Raji (cell line): ENCODE data around the gene HOXB2.
A peak's percentile ranks its signal among the peaks of the same experiment; 100 is the strongest.

Experiments used
- POLR2A ChIP-seq: IDR thresholded peaks from 2 replicates; pipeline ENCODE4 v1.6.1; 2011; ENCODE audit warnings: low read depth, low read length, control low read depth; ENCODE audit not compliant: insufficient read depth

Gene HOXB2

GRCh38 chr17:48586355-48587258, 41.7 kb upstream of the HOXB2 start:
- no peak for TF ChIP-seq POLR2A

GRCh38 chr17:48584223-48584741, 39.4 kb upstream of the HOXB2 start:
- TF ChIP-seq POLR2A: no peak

DNA sequence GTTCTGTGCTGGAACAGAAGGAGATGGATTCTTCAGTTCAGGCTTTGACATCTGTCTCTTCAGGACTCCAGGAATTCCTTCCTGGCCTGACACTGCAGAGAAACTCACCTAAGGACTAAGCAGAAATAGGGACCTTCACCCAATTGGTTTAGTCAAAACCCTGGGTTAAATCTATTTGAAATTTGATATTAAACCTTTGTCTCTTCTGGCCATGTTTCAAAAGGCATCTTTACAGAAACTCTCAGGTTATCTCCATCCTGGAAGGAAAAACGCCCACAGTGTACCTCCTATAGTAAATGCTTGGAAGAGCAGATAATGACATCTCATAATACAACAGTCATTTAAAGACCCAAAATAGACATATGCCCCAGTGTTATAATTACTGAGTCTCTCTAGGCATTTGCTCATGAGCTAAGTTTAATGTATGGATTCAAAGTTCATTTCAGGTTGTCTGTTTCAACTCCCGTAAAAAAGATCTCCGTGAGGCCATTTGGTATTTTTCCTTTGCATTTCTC, 38.9 kb upstream of the HOXB2 start:
- no peak for TF ChIP-seq POLR2A

- TF ChIP-seq POLR2A: no peak
Observed at GRCh38 chr17:48582750-48583069, 37.8 kb upstream of the HOXB2 start.

DNA sequence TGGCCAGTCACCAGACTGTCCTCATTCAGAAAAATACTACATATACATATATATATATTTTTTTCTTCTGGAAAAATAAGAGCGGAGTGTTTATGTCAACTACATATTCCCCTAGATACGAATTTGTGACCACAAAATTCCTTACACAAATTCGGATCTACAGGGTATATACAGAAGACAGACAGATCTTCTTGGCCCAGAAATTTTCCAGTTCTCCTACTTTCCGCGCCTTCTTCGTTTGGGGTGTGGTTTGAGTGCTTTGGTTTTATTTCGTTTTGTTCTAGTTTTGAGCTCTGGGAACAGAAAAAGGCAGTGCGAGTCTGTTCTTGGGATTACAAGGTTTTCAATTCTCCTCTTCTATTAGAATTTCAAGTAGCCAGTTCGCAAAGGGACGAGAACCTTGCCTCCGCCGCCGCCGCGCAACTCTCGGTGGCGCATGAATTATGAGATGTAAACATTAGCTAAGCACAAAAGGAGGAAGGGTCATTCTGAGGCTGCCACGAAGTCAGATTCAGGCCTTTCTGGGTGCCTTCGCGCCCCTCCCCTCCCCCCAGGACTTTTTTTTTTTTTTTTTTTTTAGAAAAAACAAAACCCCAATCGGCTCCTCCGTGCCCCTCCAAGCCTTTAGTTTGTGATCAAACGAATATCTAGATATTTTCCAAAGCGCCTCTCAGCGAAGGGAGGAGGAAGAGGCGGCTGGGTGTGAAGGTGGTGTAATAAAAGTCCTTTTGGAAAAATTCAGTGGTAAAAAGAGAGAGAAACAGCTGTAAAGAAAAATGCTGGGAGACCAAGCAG, 35.0 kb upstream of the HOXB2 start:
- no peak for TF ChIP-seq POLR2A

DNA sequence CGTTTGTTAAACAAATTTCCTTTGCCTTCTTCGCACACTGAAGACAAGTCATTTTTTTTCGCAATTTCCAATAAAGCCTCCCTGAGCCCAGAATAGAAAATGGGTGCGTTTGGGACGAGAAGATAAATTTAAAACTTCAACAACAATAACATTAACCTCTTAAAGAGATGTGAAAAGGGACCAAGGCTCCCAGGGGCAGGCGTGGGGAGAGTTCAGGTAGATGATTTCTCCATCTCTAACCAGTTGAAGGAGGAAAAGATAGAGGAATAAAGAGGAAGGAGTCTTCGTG, 34.5 kb upstream of the HOXB2 start:
- TF ChIP-seq POLR2A: no peak

DNA sequence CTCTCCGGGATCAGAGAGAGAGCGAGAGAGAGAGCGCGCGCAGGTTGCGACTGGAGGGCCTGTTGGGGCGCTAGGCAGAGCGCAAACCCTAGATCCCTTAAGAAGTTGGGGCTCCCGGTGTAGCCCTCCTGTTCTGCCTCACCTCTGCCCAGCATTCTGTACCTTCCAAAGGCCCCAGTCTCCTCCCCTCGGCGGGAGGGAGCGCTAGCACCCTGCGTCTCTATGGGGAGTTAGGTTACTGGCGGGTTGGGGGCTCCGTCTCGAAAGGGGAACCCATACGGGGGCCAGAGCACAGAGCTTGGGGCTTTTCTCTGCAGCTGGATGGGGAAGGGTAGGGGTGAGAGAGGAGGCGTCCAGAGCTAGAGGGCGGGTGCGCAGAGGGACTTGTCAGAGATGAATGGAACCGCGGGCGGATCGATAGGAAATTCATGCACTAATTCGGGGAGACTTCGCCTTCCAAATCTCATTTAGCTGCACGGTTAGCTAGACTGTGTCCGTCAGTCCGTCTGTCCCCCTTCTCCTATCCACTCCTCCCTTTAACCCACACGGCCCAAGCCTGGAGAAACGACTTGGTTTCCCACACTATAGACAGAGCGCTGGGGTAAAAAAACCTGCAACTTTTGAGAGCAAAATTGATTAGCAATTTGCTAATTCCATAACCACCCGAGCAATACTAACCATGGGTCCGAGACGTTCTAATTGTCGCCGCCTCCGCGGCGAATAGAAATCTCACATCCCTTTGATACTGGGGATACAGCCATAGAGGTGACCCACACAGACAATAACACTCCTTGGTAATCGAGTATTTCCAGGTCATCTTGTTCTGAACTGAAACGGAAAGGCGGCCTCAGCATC, 33.9 kb upstream of the HOXB2 start:
- TF ChIP-seq POLR2A: no peak; the same call in 1 of the 2 replicates

GRCh38 chr17:48577946-48578615, 33.2 kb upstream of the HOXB2 start, which contains the start of gene HOXB4:
HOXB4 (minus strand) TSS chr17:48578350; CDS start chr17:48578319, 31 bp downstream.
- TF ChIP-seq POLR2A: 0 out of 2 replicates have a peak, but pooled peaks have one; percentile 44

- TF ChIP-seq POLR2A: no peak
Observed at GRCh38 chr17:48577330-48577945, 32.5 kb upstream of the HOXB2 start.

GRCh38 chr17:48576479-48577309, 31.8 kb upstream of the HOXB2 start:
- TF ChIP-seq POLR2A: no peak

- TF ChIP-seq POLR2A: no peak
Observed at GRCh38 chr17:48575673-48576478, 31.0 kb upstream of the HOXB2 start.

- no peak for TF ChIP-seq POLR2A
Observed at GRCh38 chr17:48575066-48575582, 30.2 kb upstream of the HOXB2 start.

DNA sequence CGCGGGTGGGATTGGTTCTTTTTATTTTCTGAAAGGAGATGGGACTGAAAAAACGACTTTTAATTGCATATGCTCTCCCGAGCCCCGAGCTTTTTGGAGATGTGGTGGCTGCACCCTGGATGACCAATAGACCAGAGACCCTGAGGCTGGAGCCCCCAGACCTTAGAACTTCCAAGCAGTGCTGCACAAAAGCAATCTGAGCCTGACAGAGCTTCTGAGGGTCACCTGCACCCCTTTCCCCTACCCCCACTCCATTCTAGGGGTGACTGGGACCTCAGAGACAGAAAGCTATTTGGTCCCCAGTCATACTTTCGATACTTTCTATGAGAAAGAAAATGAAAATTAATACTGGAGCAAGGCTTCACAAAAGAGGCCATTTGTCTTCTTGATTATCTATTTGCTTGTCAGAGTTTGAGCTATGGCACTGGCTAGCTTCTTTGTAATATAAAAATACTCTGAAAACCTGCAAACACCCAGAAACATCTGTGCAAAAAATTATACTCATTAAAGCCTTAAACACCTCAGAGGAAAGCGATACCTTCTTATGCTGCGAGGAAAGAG, 29.7 kb upstream of the HOXB2 start:
- TF ChIP-seq POLR2A: no peak
